ENCODE results near the gene CCDC141. TPM values are rescaled to one million over a fixed set of nuclear protein-coding genes. Genes with fewer than 3 reads are reported as not detected.
"Not testable (repeated sequence)": the region's sequence is repeated elsewhere in the genome, so short reads cannot be mapped to it uniquely, and the experiment has no call there.

Gene CCDC141
- total RNA-seq, 2 experiments from 2014 or later, result 10.8 to 14.6 TPM

DNA sequence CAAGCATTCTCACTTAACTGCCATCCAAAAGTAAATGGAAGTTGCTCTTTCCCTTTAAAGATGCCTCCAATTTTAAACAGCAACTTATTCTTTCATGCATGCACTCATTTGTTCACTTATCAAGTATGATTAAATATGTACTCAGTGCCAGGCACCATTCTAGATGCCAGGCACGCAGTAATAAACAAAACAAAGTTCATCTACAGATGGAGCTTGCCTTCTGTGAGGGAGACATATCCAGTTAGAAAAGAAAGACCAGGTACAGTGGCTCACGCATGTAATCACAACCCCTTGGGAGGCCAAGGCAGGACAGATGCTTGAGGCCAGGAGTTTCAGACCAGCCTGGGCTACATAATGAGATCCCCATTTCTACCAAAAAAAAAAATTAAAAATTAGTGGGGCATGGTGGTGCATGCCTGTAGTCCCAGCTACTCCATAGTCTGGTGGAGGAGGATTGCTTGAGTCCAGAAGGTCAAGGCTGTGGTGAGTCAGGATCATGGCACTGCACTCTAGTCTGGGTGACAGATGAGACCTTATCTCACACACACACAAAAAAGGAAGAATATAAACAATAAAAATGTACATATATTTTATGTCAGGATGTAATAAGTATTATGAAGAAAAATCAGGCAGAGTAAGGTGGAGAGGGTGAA lies 19.2 kb upstream of the CCDC141 start:
- peaks cover 8% of the 10 kb centered on the region for H3K4me1 Mint-ChIP-seq
- H3K4me3 Mint-ChIP-seq, result no peak overlapping the region
- peaks cover 15% of the 10 kb centered on the region for H3K9me3 Mint-ChIP-seq
- no peak for DNase-seq
- H3K27ac Mint-ChIP-seq, result no peak overlapping the region
- ChIA-PET POLR2A (no interaction called here), CTCF (interaction anchor here (0.6 kb wide), 1 partner anchor 49 kb away, joined by 4 read pairs; no protein-coding TSS in a partner anchor)
- no peaks in the 10 kb centered on the region for H3K27me3 Mint-ChIP-seq
- peaks cover 6% of the 10 kb centered on the region for H3K36me3 Mint-ChIP-seq (ENCODE audit: low read depth)

DNA sequence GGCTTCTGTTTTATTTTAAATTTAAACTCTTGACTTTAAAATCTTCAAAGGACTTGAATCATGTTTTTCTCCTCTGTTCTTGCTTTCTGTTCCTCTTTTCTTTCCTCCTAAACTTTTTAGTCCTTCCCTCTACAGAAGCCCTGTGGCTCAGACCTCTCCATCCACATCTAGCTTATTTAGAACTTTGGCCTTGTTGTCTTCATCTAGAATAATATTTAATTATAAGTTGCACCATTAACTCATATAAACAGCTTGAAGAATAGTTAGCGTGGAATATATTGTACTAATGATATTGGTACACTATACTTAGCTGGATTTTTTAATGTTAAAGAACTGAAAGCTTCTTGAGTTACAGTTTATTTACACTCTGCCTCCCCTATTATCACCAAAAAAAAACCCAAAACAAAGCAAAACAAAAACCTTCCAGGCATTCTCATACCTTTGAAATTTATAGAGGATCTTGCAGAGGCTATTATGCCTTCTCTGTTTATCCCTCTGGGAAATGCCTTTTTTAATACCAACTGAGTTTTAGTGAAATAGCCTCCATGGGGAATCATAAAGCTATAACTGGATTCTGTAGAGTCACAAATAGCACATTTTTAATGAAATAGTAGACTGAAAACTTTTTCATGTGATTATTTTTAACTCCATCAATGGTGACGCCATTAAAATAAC lies 9.2 kb upstream of the CCDC141 start:
- Mint-ChIP-seq H3K9me3 (peaks cover 5% of the 10 kb centered on the region), H3K4me3 (no peak overlapping the region), H3K27ac (no peak overlapping the region), H3K36me3 (ENCODE audit: low read depth) (no peaks in the 10 kb centered on the region), H3K4me1 (no peaks in the 10 kb centered on the region), H3K27me3 (no peaks in the 10 kb centered on the region)
- POLR2A ChIA-PET, result no interaction called here
- CTCF ChIA-PET, result interaction anchor here (1.3 kb wide), 1 partner anchor 9 kb away, joined by 4 read pairs; the partner anchor contains the start of gene CCDC141
- no peak for DNase-seq

DNA sequence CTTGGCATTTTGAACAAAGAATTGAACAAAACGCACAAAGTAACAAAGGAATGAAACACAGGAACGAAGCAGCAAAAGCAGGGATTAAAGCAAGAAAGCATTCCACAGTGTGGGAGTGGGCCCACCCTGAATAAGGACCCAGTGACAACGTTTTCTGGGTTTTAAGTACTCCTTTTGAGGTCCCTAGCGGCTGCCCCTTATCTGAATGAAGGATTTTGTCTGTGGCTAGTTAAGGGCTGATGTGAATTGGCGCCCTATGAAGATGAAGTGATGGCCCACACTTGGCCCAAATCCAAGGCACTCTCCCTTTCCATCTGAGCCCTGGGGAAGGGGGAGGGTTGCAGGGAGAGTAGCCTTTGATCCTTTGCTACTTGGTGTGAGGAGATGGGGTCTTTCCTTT lies 7.8 kb upstream of the CCDC141 start:
- no peak overlapping the region for H3K27ac Mint-ChIP-seq
- H3K36me3 Mint-ChIP-seq (ENCODE audit: low read depth), result no peaks in the 10 kb centered on the region
- DNase-seq, result no peak
- peaks cover 5% of the 10 kb centered on the region for H3K9me3 Mint-ChIP-seq
- POLR2A ChIA-PET, result no interaction called here
- no peaks in the 10 kb centered on the region for H3K4me1 Mint-ChIP-seq
- CTCF ChIA-PET, result interaction anchor here (1.3 kb wide), 1 partner anchor 8 kb away, joined by 4 read pairs; the partner anchor contains the start of gene CCDC141
- no peak overlapping the region for H3K4me3 Mint-ChIP-seq
- H3K27me3 Mint-ChIP-seq, result no peaks in the 10 kb centered on the region

DNA sequence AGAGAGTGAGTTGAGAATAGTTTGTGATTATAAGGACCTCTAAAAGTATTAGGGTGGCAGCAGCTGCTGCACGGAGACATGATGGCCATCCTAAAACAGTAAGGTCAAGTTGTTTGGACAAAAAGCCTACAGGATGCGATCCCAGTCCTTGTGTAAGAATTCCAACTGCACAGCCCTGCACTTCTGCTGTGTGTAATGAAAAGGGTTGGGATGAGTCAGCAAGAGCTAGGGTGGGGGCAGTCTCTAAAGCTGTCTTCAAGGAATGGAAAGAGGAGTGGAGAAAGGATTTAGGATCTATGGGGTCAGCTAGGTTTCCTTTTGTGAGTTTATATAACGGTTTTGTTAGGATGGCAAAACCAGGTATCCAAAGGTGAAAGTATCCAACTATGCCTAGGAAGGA lies 3.6 kb upstream of the CCDC141 start:
- H3K27ac Mint-ChIP-seq; DNase-seq; H3K27me3 Mint-ChIP-seq; H3K4me3 Mint-ChIP-seq; CTCF ChIA-PET; H3K36me3 Mint-ChIP-seq (ENCODE audit: low read depth); H3K9me3 Mint-ChIP-seq; POLR2A ChIA-PET: not testable (repeated sequence)
- H3K4me1 Mint-ChIP-seq, result peaks cover 27% of the 10 kb centered on the region

DNA sequence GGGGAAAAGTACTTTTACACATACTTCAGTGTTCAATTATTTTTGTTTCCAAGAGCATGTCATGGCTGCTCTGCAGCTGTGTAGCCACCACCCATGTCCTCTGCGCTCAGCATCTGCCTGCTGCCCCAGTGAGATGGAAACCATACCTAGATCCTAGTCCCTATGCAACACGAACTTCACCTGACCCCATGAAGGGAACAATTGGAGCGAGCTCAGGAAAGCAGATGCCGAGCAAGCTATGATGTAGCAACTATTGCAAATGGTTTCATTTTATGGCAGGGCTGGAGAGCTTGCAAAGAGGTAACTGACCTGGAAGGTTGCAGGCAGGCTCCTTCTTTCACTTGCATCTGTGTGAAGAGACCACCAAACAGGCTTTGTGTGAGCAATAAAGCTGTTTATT lies 1.3 kb upstream of the CCDC141 start:
- CTCF ChIA-PET, result no interaction called here
- peaks cover 45% of the 10 kb centered on the region for H3K4me1 Mint-ChIP-seq
- H3K9me3 Mint-ChIP-seq, result peaks cover 5% of the 10 kb centered on the region
- no peak overlapping the region for H3K27ac Mint-ChIP-seq
- no peak for DNase-seq
- peaks cover 9% of the 10 kb centered on the region for H3K36me3 Mint-ChIP-seq (ENCODE audit: low read depth)
- POLR2A ChIA-PET, result no interaction called here
- no peaks in the 10 kb centered on the region for H3K27me3 Mint-ChIP-seq
- H3K4me3 Mint-ChIP-seq, result no peak overlapping the region

DNA sequence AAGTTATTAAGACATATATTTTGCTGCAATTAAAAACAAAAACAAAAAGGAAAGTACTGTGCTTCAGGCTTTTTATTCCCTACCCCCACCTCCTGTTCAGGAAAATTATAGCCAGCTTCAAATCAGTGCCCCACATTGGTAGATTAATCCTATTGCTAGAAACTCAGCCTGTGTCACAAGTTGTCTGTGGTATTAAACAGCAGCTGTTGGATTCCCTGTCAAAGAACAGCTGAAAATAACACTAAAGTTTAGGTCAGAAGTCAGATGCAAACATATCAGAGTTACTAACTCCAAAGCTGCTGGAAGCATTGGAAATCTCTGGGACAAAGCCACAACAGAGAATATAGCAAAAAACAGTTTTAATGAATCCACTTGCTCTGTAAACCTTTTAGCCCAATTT lies 818 bp upstream of the CCDC141 start:
- ChIA-PET CTCF (no interaction called here), POLR2A (no interaction called here)
- Mint-ChIP-seq H3K4me1 (peaks cover 50% of the 10 kb centered on the region), H3K27ac (peak overlapping the region; percentile 58), H3K27me3 (no peaks in the 10 kb centered on the region), H3K36me3 (ENCODE audit: low read depth) (peaks cover 14% of the 10 kb centered on the region), H3K9me3 (peaks cover 7% of the 10 kb centered on the region), H3K4me3 (peak overlapping the region; percentile 29)
- DNase-seq, result no peak

DNA sequence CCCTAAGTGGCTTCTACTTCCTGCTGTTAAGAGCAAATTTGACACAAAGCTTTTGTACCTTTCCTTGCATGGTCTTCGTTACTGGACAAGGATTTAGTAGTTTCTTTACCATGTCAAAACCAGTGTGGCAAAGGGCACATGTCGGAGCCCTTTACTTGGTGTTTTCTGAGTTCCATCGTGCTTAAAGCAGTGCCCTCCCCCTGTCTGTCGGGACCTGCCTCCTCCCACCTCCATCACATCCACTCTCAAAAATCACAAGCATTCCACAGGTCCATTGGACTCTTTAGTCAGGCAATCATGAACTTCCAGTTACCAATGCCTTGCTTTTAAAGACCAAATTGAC lies 763 bp downstream of the CCDC141 start:
- H3K4me1 Mint-ChIP-seq, result peaks cover 63% of the 10 kb centered on the region
- H3K27ac Mint-ChIP-seq, result peak overlapping the region; percentile 91
- DNase-seq, result peak; percentile 14
- peak overlapping the region; percentile 75 for H3K4me3 Mint-ChIP-seq
- ChIA-PET POLR2A (no interaction called here), CTCF (interaction anchor here (0.7 to 1.8 kb wide), 3 partner anchors 12 to 81 kb away, joined by 3 to 6 read pairs (median 4); no protein-coding TSS in a partner anchor)
- H3K36me3 Mint-ChIP-seq (ENCODE audit: low read depth), result peaks cover 28% of the 10 kb centered on the region
- peaks cover 15% of the 10 kb centered on the region for H3K9me3 Mint-ChIP-seq
- no peaks in the 10 kb centered on the region for H3K27me3 Mint-ChIP-seq

DNA sequence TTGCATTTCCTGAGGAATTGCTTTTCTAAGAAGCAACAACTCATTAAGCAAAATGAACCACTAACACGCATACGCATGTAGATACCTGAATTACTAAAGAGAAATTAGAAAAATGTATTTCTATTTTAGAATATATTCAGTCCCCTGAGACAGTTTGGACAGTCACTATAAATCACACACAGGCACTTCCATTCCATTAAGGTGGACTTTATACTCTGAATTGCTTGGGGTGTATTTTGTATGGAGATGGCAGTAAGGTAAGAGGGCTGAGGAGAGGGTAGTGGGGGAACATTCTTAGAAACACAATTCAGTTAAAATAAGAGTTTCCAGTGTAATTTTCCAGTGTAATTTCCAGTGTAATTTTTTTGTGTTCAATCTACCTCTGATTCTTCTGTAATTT lies 1.8 kb downstream of the CCDC141 start:
- H3K36me3 Mint-ChIP-seq (ENCODE audit: low read depth), result peaks cover 37% of the 10 kb centered on the region
- peak overlapping the region; percentile 91 for H3K27ac Mint-ChIP-seq
- DNase-seq, result no peak
- ChIA-PET POLR2A (no interaction called here), CTCF (no interaction called here)
- peaks cover 21% of the 10 kb centered on the region for H3K9me3 Mint-ChIP-seq
- H3K4me3 Mint-ChIP-seq, result peak overlapping the region; percentile 75
- H3K27me3 Mint-ChIP-seq, result no peaks in the 10 kb centered on the region
- peaks cover 66% of the 10 kb centered on the region for H3K4me1 Mint-ChIP-seq

DNA sequence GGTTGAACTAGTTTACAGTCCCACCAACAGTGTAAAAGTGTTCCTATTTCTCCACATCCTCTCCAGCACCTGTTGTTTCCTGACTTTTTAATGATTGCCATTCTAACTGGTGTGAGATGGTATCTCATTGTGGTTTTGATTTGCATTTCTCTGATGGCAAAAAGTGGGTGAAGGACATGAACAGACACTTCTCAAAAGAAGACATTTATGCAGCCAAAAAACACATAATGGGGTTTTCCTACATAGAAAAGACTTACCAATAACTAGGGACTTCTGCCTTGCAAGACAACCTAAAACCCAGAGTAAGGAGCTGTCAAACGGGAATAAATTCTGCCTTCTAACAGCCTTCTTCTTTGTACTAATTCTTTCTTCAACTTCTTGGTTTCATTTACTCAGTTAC lies 4.3 kb downstream of the CCDC141 start:
- POLR2A ChIA-PET, DNase-seq, CTCF ChIA-PET, H3K4me3 Mint-ChIP-seq, H3K27me3 Mint-ChIP-seq: not testable (repeated sequence)
- peaks cover 56% of the 10 kb centered on the region for H3K36me3 Mint-ChIP-seq (ENCODE audit: low read depth)
- peak overlapping the region; percentile 60 for H3K27ac Mint-ChIP-seq
- H3K9me3 Mint-ChIP-seq, result peaks cover 31% of the 10 kb centered on the region
- peaks cover 59% of the 10 kb centered on the region for H3K4me1 Mint-ChIP-seq

DNA sequence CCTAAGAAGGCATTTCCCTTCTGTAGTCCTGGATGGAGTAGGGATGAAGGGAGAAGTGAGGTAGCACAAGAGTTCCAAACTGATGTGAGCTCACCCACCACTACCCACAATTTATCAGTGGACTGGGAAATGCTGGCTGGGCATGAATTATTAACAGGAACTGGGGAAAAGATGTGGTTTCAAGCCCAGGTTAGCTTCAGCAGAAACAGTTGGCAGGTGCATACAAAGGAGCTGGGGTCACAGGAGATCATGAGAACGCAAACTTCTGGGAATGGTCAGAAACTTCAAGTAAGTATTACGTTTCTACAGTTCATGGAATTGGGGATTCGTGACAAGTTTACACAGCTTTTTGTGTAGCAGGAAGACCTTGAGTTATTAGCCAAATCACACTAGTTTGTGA lies 5.4 kb downstream of the CCDC141 start:
- H3K36me3 Mint-ChIP-seq (ENCODE audit: low read depth), result peaks cover 62% of the 10 kb centered on the region
- H3K27me3 Mint-ChIP-seq, result no peaks in the 10 kb centered on the region
- no peak overlapping the region for H3K27ac Mint-ChIP-seq
- no peak for DNase-seq
- peaks cover 31% of the 10 kb centered on the region for H3K9me3 Mint-ChIP-seq
- peaks cover 48% of the 10 kb centered on the region for H3K4me1 Mint-ChIP-seq
- ChIA-PET POLR2A (no interaction called here), CTCF (interaction anchor here (0.6 to 2.4 kb wide), 4 partner anchors 11 to 190 kb away, joined by 3 to 7 read pairs (median 4); no protein-coding TSS in a partner anchor)
- H3K4me3 Mint-ChIP-seq, result no peak overlapping the region

DNA sequence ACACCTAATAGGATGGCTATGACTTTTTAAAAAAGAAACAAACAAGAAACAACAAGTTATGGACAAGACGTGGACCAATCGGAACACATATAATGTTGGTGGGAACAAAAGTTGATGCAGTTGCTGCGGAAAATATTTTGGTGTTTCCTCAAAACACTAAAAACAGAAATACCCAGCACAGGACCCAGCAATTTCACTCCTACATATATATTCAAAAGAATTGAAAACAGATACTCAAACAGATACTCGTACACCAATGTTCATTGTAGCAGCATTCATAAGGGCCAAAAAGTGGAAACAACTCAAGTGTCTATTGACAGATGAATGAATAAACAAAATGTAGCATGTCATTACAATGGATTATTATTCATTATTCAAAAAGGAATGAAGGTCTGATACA lies 12.1 kb downstream of the CCDC141 start:
- Mint-ChIP-seq H3K27ac (no peak overlapping the region), H3K9me3 (peaks cover 28% of the 10 kb centered on the region), H3K4me3 (no peak overlapping the region), H3K27me3 (no peaks in the 10 kb centered on the region), H3K4me1 (peaks cover 22% of the 10 kb centered on the region), H3K36me3 (ENCODE audit: low read depth) (peaks cover 38% of the 10 kb centered on the region)
- DNase-seq, result no peak
- CTCF ChIA-PET, result no interaction called here
- POLR2A ChIA-PET, result no interaction called here

DNA sequence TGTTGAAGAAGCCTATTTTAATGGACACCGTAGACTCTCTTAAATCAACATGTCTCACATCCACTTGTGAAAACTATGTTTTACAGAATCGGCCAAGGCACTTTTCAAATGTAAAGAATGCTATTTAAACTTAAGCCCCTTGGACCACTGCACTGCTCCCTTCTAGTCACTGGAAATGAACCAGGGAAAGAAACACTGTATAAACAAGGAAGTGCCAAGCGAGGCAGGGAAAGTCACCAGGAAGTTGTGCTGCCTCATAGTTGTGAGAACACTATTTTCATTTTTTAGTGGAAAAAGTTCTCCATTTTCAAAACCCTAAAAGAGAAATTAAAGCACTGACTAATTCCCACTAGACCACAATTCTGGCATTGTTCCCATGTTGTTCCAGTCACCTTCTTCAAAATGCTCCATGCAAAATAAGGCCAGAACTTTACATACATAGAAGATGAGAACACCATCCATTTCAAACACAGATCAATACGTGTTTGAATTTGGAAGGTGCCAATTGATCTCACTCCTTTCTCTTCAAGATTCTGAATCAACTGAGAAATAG lies 13.5 kb downstream of the CCDC141 start:
- H3K9me3 Mint-ChIP-seq, result peaks cover 20% of the 10 kb centered on the region
- DNase-seq, result no peak
- no peaks in the 10 kb centered on the region for H3K27me3 Mint-ChIP-seq
- POLR2A ChIA-PET, result no interaction called here
- no peak overlapping the region for H3K4me3 Mint-ChIP-seq
- no peak overlapping the region for H3K27ac Mint-ChIP-seq
- CTCF ChIA-PET, result interaction anchor here (1.1 kb wide), 1 partner anchor 13 kb away, joined by 3 read pairs; no protein-coding TSS in a partner anchor
- peaks cover 26% of the 10 kb centered on the region for H3K36me3 Mint-ChIP-seq (ENCODE audit: low read depth)
- peaks cover 34% of the 10 kb centered on the region for H3K4me1 Mint-ChIP-seq

DNA sequence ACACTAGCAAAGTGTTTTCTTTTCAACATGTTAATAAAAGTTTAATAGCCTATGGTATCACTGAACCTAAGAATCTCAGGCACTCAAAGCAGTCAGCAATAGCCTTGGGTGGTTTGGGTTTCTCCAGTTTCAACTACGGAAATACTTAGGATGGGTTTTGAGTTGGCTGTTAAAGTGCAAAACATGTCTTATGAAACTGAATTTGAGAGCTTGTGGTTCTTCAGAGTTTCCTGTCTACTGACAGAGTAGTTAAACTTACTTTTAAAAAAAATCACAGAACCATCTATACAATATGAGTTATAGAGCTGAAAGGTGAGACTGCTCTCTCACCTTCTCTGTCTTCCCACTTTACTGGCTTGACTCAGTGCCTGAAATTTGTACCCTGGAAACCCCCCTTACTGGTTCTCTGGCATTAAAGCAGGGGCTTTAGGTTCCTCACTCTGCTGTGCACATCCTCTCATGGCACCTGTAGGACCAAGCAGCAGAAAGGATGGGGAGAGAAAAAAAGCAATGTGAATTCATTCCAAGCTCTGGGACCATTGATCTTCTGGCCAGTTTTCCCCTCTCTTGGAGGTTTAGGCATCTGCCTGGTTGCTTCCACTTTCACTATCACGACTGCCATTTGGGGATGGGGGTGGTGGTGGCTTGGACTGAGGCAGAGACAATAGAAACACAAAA lies 18.1 kb downstream of the CCDC141 start:
- ChIA-PET CTCF (interaction anchor here (0.9 to 2.0 kb wide), 3 partner anchors 11 to 12 kb away, joined by 3 to 5 read pairs (median 3); no protein-coding TSS in a partner anchor), POLR2A (interaction anchor here (0.7 kb wide), 1 partner anchor 75 kb away, joined by 3 read pairs; no protein-coding TSS in a partner anchor)
- Mint-ChIP-seq H3K9me3 (peaks cover 32% of the 10 kb centered on the region), H3K4me3 (peak overlapping the region; percentile 68), H3K27ac (peak overlapping the region; percentile 98), H3K27me3 (no peaks in the 10 kb centered on the region), H3K4me1 (peaks cover 34% of the 10 kb centered on the region), H3K36me3 (ENCODE audit: low read depth) (peaks cover 33% of the 10 kb centered on the region)
- DNase-seq, result peak; percentile 49

Data from activated CD4-positive, alpha-beta T cell treated with anti-CD3 and anti-CD28 coated beads, Interleukin-2, amount 10 ng/mL, durations not matched to agents 7 days and 5 days (primary cell).